MG63 (cell line): Measurements from ENCODE around the gene CALCOCO2. TPM values are rescaled to one million over a fixed set of nuclear protein-coding genes. Genes with fewer than 3 reads are reported as not detected.
"Not testable (repeated sequence)": the region's sequence is repeated elsewhere in the genome, so short reads cannot be mapped to it uniquely, and the experiment has no call there.

ENCODE experiments used
- DNase-seq: peaks from one replicate; pipeline ENCODE4 v3.0.0-alpha.2; 2020
- H3K27me3 ChIP-seq: fragments of 250-450 bp; sonication (Bioruptor Pico); 2 replicates; pipeline ENCODE4 v1.5.1; 2020; ENCODE audit warnings: mild to moderate bottlenecking, moderate library complexity
- H3K36me3 ChIP-seq: fragments of 250-450 bp; sonication (Bioruptor Pico); 2 replicates; pipeline ENCODE4 v1.5.1; 2020; ENCODE audit warnings: mild to moderate bottlenecking, moderate library complexity
- H3K4me3 ChIP-seq: fragments of 250-450 bp; sonication (Bioruptor Pico); 2 replicates; pipeline ENCODE4 v1.5.1; 2020; ENCODE audit warnings: mild to moderate bottlenecking, moderate library complexity
- H3K9me3 ChIP-seq: fragments of 250-450 bp; sonication (Bioruptor Pico); 2 replicates; pipeline ENCODE4 v1.5.1; 2020; ENCODE audit warnings: mild to moderate bottlenecking, moderate library complexity
- total RNA-seq: library from RNA; depleted of rRNA; stranded (reverse); fragments of >200 nt; shearing (Covaris generic); gene quantifications from 2 replicates; pipeline ENCODE4 v1.2.3, GENCODE V29; 2014; ENCODE audit warnings: low replicate concordance

Gene CALCOCO2
- total RNA-seq, 1 experiment from 2014 or later: 19.2 TPM

DNA sequence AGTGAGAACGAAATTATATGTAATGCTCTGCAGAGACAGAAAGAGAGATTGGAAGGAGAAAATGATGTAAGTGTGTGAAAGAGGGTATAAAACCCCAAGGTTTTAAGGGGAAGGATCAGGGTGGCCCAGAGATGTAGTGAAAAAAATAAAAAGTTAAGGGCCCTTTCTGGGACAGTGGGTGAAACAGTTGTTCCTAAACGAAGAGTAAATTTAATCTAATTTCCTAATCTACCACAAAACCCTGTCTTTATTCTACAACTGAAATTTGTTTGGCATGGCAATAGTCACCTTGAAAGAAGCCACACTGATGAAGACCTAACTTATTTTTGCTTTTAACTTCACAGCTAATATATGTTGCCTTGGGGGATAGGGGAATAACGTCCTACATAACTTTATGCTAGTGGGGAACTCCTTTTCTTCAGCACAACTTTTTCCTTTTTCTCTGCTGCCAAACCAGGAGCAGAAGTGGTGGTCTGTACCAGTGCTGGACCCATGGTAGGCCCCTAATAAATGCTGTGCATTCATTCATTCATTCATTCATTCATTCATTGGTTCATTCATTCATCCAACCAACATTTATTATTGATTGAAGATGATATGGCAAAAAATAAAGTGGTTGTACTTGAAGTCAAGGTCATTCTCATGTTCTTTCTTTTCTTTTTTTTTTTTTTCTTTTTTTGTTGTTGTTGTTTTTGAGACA, 25.4 kb downstream of the CALCOCO2 start:
- H3K36me3 ChIP-seq: peaks cover 34% of the 10 kb centered on the region
- no peak for DNase-seq

DNA sequence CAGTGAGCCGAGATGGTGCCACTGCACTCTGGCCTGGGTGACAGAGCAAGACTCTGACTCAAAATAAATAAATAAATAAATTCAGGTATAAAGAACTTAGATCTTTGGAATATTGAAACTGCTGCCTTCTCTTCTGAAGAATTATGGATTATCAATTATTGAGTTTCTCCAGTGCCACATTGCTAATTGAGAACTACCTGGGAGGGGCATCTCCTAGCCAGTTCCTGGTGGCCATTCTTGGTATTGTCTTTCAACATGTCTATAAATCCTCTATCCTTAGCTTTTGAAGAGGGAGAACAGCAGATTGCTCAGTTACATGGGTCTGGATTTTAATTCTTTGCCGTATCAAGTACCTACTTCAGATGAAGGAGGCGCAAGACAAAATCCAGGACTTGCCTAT, 29.2 kb downstream of the CALCOCO2 start:
- H3K9me3 ChIP-seq: no peaks in the 10 kb centered on the region
- no peak overlapping the region for H3K4me3 ChIP-seq
- H3K27me3 ChIP-seq: no peaks in the 10 kb centered on the region
- peaks cover 37% of the 10 kb centered on the region for H3K36me3 ChIP-seq
- no peak for DNase-seq

More for the DNA sequence above, 25.4 kb downstream of the CALCOCO2 start:
- Histone ChIP-seq H3K27me3 (no peaks in the 10 kb centered on the region), H3K9me3 (no peaks in the 10 kb centered on the region), H3K4me3 (no peak overlapping the region)

DNA sequence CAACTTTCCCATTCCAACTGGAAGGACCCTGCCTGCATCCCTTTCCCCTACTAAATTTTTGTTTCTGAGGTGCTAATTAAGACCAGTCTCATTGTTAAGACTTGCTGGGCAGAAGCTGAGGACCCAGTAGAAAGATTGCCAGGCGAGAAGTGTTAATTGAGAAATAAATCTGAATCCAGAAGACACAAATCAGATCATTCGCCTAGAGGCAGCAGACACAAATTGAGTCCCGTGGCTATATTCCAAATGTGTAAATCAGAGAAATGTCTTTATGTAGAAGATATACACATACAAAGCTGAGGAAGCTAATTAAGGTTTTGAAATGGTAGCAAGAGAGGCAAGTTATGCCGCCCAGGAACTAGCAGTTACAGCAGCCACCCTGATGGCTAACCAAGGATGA, 29.6 kb downstream of the CALCOCO2 start:
- no peak for DNase-seq
- H3K4me3 ChIP-seq: no peak overlapping the region
- H3K36me3 ChIP-seq: peaks cover 38% of the 10 kb centered on the region
- H3K9me3 ChIP-seq: no peaks in the 10 kb centered on the region
- H3K27me3 ChIP-seq: no peaks in the 10 kb centered on the region

DNA sequence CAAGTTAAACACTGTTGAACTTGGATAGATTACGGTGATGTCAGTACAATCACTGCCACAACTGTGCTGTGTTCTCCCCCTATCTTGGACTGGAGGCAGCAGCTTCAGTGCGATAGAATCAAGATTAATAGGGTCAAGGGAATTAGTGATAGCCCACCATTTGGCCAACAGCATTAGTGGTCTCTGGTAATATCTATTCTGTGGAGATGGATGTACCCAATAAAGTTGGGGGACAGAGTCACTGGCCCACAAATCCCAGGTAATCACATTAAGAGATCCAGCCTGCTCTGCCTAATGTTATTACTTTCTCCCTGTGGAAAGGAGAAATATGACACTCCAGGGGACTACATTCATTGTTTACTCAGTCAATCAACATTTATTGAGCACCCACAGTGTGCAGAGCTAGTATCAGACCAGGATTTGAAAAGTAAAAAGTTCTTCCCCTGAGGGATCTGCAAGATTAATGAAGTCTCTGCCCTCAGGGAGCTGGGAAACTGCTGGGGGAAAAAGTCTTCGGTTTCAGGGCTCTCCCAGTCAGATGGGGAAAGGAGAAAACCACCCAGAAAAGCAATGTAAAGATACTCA, 38.2 kb downstream of the CALCOCO2 start:
- H3K9me3 ChIP-seq: no peaks in the 10 kb centered on the region
- DNase-seq: no peak

DNA sequence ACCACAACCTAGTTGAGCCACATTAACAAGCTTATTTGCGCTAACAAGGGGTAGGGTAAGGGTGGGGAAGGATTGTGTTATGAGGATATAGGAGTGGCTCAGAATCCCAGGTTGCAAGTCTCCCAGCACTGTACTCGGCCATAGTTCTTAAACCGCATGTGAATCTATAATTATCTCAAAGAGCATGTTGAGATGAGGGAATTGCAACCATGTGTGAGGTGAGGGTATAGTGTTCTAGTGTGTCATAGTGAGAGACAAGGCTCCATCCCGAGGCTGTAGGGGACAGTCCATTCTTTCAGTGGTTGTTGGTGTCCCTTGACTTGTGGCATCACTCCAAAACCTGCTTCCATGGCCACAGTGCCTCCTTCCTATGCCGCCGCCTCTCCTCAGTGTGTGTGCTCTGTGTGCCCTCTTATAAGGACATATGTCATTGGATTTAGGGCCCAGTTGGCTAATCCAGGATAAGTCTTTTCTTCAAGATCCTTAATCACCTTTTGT, 39.0 kb downstream of the CALCOCO2 start:
- no peaks in the 10 kb centered on the region for H3K27me3 ChIP-seq
- peaks cover 4% of the 10 kb centered on the region for H3K36me3 ChIP-seq
- DNase-seq: no peak
- no peaks in the 10 kb centered on the region for H3K9me3 ChIP-seq
- H3K4me3 ChIP-seq: no peak overlapping the region

More for the DNA sequence above, 38.2 kb downstream of the CALCOCO2 start:
- Histone ChIP-seq H3K27me3 (no peaks in the 10 kb centered on the region), H3K36me3 (peaks cover 12% of the 10 kb centered on the region), H3K4me3 (no peak overlapping the region)

DNA sequence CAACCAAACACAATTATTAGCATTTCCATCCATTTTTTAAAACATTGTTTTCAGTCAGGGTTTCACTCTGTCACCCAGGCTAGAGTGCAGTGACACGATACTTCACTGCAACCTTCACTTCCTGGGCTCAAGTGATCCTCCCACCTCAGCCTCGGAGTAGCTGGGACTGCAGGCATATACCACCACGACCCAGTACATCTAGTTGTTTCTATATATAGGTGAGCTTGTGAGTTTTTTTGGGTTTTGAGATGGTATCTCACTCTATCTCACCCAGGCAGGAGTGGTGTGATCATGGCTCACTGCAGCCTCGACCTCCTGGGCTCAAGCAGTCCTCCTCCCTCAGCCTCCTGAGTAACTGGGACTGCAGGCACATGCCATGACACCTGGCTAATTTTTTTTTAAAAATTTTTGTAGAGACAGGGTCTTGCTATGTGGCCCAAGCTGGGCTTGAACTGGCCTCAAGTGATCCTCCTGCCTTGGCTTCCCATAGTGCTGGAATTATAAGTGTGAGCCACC, 40.3 kb downstream of the CALCOCO2 start:
- Histone ChIP-seq H3K36me3 (no peaks in the 10 kb centered on the region), H3K9me3 (no peaks in the 10 kb centered on the region)

DNA sequence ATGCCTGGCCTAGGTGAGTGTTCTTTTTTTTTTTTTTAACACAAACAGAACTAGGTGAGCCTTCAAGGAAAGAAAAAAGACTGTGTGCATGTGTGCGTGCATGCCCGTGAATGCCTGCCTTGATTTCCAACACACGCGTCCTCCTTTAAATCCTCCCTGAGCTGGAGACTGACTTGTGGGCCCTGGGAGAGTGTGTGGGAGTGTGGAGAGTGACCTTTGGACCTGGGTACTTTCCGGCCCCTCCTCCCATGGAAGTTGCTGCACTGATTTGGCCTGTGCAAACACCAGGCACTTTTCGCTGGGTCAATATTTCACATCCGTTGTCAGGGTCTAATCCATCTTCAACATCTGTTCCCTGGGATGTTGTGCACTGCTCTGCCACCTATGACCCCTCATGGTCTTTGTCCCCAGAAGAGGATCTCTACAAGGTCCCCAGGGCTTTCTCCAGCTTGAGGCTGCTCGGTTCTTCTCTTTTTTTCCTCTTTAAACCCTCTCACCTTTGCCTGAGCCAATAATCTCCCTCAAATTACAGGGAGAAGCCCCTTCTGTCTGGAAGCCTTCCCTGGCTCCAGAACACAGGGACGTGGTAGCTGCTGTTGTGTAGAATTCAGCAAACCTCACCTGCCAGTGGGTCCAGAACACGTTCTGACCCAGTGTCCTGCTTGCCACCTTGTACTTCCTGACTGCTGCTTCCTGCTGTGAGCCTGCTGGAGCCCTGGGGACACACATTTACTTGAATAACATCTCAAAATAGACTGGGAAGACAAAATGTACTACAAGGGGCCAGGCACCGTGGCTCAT, 40.9 kb downstream of the CALCOCO2 start:
- Histone ChIP-seq H3K9me3 (no peaks in the 10 kb centered on the region), H3K36me3 (no peaks in the 10 kb centered on the region), H3K4me3 (no peak overlapping the region), H3K27me3 (no peaks in the 10 kb centered on the region)
- DNase-seq: no peak

More for the DNA sequence above, 40.3 kb downstream of the CALCOCO2 start:
- no peak for DNase-seq
- H3K27me3 ChIP-seq: no peaks in the 10 kb centered on the region
- no peak overlapping the region for H3K4me3 ChIP-seq

DNA sequence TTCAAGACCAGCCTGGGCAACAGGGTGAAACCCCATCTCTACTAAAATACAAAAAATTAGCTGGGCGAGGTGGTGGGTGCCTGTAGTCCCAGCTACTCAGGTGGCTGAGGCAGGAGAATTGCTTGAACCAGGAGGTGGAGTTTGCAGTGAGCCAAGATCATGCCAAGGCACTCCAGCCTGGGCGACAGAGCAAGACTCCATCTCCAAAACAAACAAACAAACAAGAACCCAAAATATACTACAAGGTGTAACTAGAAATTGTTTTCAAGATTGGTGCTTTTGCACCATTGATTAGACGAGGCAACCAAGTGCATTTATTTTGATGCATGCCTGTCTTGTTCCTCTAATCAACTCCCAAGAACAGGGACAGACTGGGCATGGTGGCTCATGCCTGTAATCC, 41.6 kb downstream of the CALCOCO2 start:
- H3K9me3 ChIP-seq, H3K4me3 ChIP-seq, H3K27me3 ChIP-seq, DNase-seq, H3K36me3 ChIP-seq: not testable (repeated sequence)

DNA sequence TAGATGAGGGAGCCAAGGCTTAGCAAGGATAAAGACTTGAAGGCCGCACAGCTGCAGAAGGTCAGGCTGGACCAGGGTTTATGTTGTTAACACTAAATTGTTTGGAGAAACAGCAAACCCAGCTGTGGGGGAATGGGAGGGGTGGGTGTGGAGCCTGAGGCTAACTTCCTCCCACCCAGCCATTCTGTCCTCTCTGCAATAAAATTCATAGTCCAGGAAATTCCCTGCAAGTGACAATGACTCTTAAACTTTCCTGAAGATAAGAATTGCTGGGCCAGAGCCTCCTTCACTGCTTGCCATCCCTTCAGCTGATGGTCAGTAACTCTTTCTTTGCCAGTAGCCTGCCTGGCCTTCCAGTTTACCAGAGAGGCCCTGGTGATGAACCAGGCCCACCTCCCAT, 42.4 kb downstream of the CALCOCO2 start:
- no peak overlapping the region for H3K4me3 ChIP-seq
- no peak for DNase-seq
- no peaks in the 10 kb centered on the region for H3K36me3 ChIP-seq
- H3K27me3 ChIP-seq: no peaks in the 10 kb centered on the region
- no peaks in the 10 kb centered on the region for H3K9me3 ChIP-seq

DNA sequence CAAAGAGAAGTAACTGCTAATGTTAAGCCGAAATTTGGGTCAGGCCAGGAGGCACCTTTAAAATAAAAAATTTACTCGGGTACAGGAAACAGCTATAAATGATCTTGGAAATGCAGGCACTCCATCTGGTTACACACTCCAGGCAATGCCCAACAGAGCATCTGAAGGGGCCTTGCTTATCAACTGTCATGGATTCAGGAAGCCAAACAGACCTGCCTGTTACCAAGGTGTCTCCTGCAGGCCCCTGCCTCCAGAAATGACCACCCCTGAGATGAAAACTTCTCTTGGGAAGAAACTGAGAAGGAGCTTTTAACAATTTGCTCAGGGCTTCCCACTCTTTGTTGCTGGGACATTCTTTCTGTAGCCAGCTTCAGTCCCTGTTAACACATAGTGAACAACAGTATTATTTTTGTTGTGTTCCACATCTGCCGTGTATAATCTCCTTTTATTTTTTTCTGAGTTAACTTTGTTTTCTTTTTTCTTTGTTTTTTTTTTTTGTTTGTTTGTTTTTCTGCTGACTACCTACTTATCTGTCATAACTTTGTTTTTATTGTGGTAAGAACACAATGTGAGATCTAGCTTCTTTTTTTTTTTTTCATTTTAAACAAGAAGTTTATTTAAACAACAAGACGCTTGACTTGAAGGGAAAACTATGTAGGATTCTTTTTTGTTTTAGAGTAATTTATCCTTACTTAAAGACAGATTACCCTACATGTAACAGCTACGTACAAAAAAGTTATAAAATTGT, 43.0 kb downstream of the CALCOCO2 start:
- Histone ChIP-seq H3K9me3 (no peaks in the 10 kb centered on the region), H3K36me3 (no peaks in the 10 kb centered on the region), H3K4me3 (no peak overlapping the region), H3K27me3 (no peaks in the 10 kb centered on the region)
- no peak for DNase-seq

DNA sequence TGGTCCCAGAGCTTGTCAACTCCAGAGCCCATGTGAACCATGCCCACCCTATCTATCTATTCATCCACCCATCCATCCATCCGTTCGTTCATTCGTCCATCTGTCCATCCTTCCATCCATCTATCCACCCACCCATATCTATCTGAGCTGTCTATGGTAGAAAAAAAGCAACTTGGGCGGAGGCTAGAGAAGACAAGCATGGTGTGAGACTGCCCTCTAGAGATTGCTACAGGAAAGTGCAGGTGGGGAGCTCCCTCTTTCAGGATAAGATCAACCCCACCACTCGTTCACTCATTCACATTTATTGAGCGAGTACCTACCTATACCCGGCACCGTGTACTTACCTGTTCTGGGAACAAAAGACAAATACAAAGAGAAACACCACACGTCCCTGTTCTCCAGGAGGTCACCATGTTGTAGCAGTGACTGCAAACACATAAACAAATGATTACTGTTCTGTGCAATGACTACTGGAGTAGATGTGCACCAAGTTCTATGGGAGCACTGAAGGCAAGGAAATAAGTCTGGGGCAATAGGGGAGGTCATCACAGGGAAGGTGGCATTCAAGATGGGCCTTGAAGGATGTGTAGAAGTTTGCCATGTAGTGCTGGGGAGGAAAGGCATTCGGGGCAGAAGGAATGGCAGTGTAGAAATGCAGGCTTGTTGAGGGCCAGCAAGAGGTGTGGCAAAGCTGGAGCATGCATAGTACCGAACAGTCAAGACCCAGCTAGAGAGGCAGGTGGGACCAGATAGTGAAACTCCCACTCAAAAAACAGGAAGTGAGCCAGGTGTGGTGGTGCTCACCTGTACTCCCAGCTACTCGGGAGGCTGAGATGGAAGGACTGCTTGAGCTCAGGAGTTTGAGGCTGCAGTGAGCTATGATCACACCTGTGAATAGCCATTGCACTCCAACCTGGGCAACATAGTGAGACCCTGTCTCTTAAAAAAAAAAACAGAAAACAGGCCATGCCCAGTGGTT, 48.4 kb downstream of the CALCOCO2 start:
- Histone ChIP-seq H3K27me3 (no peaks in the 10 kb centered on the region), H3K4me3 (no peak overlapping the region), H3K36me3 (no peaks in the 10 kb centered on the region), H3K9me3 (no peaks in the 10 kb centered on the region)
- DNase-seq: peak; percentile 33

DNA sequence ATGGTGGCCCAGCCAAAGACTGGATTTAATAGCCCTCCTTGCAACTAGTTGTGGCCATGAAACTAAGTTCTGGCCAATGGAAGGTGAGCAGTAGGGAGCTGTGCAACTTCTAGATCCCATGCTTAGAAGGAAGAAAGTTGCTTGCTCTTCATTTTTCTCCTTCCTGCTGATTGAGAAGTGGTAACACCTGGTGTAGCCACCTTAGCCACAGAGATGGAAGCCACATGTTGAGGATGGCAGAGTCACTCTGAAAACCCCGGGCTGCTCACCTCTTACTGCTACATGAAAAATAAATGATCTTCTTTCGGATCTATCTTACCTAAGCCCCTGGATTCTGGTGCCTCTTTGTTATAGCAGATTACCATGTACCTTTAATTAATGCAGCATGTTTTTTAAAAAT, 51.4 kb downstream of the CALCOCO2 start:
- H3K27me3 ChIP-seq: no peaks in the 10 kb centered on the region
- H3K4me3 ChIP-seq: no peak overlapping the region
- no peaks in the 10 kb centered on the region for H3K36me3 ChIP-seq
- no peak for DNase-seq
- H3K9me3 ChIP-seq: no peaks in the 10 kb centered on the region

DNA sequence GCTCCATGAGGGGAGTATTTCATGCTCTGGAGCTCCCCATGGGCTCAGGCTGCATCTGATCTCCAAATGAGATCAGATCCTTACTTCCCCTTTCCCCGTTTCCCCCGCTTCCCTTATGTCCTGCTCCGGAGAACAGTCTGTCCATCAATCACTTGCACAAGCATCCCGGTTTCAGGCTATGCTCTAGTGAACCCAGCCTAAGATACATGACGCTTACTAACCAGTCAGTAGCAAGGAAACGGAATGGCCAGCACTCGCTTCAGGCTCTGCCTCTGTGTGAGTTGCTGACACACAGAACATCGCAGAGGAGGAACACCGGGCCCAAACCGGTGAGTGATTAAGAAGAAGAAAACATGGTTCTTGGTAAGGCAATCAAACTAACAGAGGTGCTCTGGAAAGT, 52.3 kb downstream of the CALCOCO2 start:
- Histone ChIP-seq H3K27me3 (no peaks in the 10 kb centered on the region), H3K9me3 (no peaks in the 10 kb centered on the region), H3K4me3 (no peak overlapping the region), H3K36me3 (no peaks in the 10 kb centered on the region)
- no peak for DNase-seq

DNA sequence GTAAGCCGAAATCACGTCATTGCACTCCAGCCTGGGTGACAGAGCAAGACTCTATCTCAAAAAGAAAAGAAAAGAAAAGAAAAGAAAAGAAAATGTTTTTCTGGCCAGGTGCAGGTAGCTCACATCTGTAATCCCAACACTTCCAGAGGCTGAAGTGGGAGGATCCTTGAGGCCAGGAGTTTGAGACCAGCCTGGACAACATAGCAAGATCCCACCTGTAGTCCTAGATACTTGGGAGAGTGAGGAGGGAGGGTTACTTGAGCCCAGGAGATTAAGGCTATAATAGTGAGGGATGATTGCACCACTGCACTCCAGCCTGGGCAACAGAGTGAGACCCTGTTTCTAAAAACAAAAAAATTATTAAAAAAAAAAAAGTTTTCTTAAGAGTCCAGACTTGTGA, 59.3 kb downstream of the CALCOCO2 start:
- H3K36me3 ChIP-seq: peaks cover 15% of the 10 kb centered on the region
- no peaks in the 10 kb centered on the region for H3K9me3 ChIP-seq
- DNase-seq: no peak
- no peak overlapping the region for H3K4me3 ChIP-seq
- H3K27me3 ChIP-seq: no peaks in the 10 kb centered on the region

DNA sequence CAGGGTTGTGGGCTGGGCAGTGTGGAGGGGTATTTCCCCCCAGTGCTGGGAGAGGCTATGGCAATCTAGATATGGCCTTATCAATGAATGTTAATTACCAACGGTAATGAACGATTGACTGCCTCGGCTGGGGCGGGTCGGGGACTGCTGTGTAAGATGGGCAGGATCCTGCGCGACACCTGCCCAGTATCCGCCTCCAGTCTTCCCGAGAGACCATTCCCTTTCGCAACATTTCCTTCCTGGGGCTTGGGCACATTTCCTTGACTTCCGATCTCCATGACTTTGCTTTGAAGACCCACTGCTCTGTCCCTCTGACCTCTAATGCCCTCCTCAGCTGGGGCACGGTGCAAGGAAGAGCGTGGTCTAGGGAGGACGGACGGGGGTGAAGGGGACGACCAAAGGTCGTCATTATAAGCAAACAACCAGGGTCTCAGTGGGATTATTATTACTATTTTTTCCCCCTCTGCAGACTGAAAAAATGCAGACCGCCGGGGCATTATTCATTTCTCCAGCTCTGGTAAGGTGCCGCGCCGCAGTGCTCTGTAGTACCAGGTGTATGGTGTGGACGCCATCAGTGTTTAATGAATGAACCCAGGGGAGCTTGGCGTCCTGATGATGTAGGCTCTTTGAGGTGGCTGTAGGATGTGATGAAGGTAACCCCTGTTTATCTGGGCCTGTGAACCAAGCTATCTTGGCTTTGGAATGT, 62.3 kb downstream of the CALCOCO2 start:
- DNase-seq: no peak
- H3K27me3 ChIP-seq: no peaks in the 10 kb centered on the region
- H3K9me3 ChIP-seq: no peaks in the 10 kb centered on the region
- peaks cover 42% of the 10 kb centered on the region for H3K36me3 ChIP-seq
- H3K4me3 ChIP-seq: peak overlapping the region; percentile 82
